ENCODE data around the gene LYZ.
"Not testable (repeated sequence)": the region's sequence is repeated elsewhere in the genome, so short reads cannot be mapped to it uniquely, and the experiment has no call there.

The LYZ gene

DNA sequence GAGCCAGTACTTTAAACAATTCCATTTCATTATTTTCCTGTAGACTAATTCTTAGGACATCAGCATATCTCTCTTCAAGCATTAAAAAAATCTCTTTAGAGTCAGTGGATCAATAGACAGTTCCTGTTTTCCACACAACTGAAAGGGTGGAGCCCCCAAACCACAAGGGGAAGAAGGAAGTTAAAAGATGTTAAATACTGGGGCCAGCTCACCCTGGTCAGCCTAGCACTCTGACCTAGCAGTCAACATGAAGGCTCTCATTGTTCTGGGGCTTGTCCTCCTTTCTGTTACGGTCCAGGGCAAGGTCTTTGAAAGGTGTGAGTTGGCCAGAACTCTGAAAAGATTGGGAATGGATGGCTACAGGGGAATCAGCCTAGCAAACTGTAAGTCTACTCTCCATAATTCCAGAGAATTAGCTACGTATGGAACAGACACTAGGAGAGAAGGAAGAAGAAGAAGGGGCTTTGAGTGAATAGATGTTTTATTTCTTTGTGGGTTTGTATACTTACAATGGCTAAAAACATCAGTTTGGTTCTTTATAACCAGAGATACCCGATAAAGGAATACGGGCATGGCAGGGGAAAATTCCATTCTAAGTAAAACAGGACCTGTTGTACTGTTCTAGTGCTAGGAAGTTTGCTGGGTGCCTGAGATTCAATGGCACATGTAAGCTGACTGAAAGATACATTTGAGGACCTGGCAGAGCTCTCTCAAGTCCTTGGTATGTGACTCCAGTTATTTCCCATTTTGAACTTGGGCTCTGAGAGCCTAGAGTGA, at the start of gene LYZ:
LYZ (plus strand) TSS at position 220 of the 777 bp plus-strand sequence; CDS start at position 248, 28 bp downstream.
- no peak within 1 kb of the TSS for H2AFZ ChIP-seq (ENCODE audit: low read length, unreplicated experiment)
- no peak within 1 kb of the TSS for H3K27ac ChIP-seq (ENCODE audit: low read depth, low read length)
- no peaks in the 10 kb centered on the region; the same call in 1 of the 2 replicates for H3K27me3 ChIP-seq (ENCODE audit: insufficient read depth, low read length)
- H3K79me2 ChIP-seq (ENCODE audit: control insufficient read depth, insufficient read depth, low read length, unreplicated experiment): no peaks in the 10 kb centered on the region
- no peak within 1 kb of the TSS for H3K4me3 ChIP-seq (ENCODE audit: low read depth, low read length)
- no peaks in the 10 kb centered on the region for H3K36me3 ChIP-seq (ENCODE audit: insufficient read depth, low read length)
- H3K4me1 ChIP-seq (ENCODE audit: control insufficient read depth, insufficient read depth, low read length, unreplicated experiment): no peaks in the 10 kb centered on the region

DNA sequence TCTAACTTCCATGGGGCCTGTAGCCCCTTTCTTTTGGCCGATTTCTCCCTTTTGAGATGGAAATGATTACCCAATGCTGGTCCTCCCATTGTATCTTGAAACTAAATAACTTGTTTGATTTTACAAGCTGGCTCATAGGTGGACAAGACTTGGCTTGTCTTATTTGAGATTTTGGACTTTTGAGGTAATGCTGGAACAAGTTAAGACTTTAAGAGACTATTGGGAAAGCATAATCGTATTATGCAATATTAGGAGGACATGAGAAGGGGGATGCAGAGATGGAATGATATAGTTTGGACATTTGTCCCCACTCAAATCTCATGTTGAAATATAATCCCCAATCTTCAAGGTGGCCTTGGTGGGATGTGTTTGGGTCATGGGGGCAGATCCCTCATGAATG, 49.2 kb upstream of the LYZ start:
- no peaks in the 10 kb centered on the region for H3K36me3 ChIP-seq (ENCODE audit: insufficient read depth, low read length)
- H2AFZ ChIP-seq (ENCODE audit: low read length, unreplicated experiment): no peak overlapping the region
- no peak overlapping the region for H3K27ac ChIP-seq (ENCODE audit: low read depth, low read length)
- H3K79me2 ChIP-seq (ENCODE audit: control insufficient read depth, insufficient read depth, low read length, unreplicated experiment): no peaks in the 10 kb centered on the region
- H3K4me1 ChIP-seq (ENCODE audit: control insufficient read depth, insufficient read depth, low read length, unreplicated experiment): no peaks in the 10 kb centered on the region
- H3K27me3 ChIP-seq (ENCODE audit: insufficient read depth, low read length): peaks cover 37% of the 10 kb centered on the region
- H3K4me3 ChIP-seq (ENCODE audit: low read depth, low read length): no peak overlapping the region

DNA sequence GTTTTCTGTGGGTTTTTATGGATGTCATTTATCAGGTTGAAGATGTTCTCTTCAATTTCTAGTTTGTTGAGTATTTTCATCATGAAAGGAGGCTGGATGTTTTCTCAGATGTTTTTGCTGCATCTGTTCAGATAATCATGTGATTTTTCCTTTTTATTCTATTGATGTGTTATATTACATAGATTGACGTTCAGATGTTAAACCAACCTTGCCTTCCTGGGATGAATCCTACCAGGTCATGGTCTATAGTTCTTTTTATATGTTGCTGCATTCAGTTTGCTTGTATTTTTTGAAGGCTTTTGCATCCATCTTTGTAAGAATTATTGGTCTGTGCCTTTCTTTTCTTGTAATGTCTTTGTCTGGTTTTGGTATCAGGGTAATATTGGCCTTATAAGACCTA, 43.9 kb upstream of the LYZ start:
- H2AFZ ChIP-seq (ENCODE audit: low read length, unreplicated experiment): no peak overlapping the region
- no peak overlapping the region for H3K4me3 ChIP-seq (ENCODE audit: low read depth, low read length)
- H3K4me1 ChIP-seq (ENCODE audit: control insufficient read depth, insufficient read depth, low read length, unreplicated experiment): no peaks in the 10 kb centered on the region

DNA sequence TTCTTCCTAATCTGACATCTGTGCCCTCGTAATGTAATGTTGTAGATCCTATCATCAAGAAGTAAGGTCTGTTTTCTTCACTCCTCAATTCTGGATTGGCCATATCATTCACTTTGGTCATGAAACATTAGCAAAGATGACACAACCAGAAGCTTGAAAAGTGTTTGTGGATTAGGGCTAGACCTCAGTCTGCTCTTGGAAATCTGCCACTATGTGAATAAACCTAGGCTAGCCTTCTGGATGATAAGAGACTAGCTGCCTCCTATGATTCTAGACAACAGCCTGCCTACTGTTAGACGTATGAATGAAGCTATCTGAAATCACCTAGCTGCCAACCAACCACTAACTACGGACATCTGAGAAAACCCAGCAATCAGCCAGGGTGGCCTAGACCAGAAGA, 38.7 kb upstream of the LYZ start:
- H2AFZ ChIP-seq (ENCODE audit: low read length, unreplicated experiment): no peak overlapping the region
- no peaks in the 10 kb centered on the region for H3K4me1 ChIP-seq (ENCODE audit: control insufficient read depth, insufficient read depth, low read length, unreplicated experiment)
- H3K27me3 ChIP-seq (ENCODE audit: insufficient read depth, low read length): peaks cover 18% of the 10 kb centered on the region
- H3K4me3 ChIP-seq (ENCODE audit: low read depth, low read length): no peak overlapping the region
- H3K79me2 ChIP-seq (ENCODE audit: control insufficient read depth, insufficient read depth, low read length, unreplicated experiment): no peaks in the 10 kb centered on the region
- no peak overlapping the region for H3K27ac ChIP-seq (ENCODE audit: low read depth, low read length)
- no peaks in the 10 kb centered on the region for H3K36me3 ChIP-seq (ENCODE audit: insufficient read depth, low read length)

More for the DNA sequence above, 43.9 kb upstream of the LYZ start:
- Histone ChIP-seq H3K27me3 (ENCODE audit: insufficient read depth, low read length) (peaks cover 35% of the 10 kb centered on the region), H3K27ac (ENCODE audit: low read depth, low read length) (no peak overlapping the region), H3K79me2 (ENCODE audit: control insufficient read depth, insufficient read depth, low read length, unreplicated experiment) (no peaks in the 10 kb centered on the region), H3K36me3 (ENCODE audit: insufficient read depth, low read length) (no peaks in the 10 kb centered on the region)

DNA sequence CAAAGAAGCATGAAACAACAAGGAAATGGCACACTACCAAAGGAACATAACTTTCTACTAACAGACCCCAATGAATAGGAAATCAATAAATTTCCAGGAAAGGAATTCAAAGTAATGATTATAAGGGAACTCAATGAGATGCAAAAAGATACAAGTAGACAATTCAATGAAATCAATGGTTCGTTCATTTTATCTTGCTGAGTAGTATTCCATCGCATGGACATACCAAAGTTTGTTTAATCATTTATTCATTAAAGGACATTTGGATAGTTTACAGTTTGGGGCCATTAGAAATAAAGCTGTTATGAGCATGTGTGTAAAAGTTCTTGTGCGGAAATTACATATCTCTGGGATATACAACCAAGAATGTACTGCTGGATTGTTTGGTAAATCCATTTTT, 35.0 kb upstream of the LYZ start:
- Histone ChIP-seq H3K4me1 (ENCODE audit: control insufficient read depth, insufficient read depth, low read length, unreplicated experiment) (no peaks in the 10 kb centered on the region), H3K4me3 (ENCODE audit: low read depth, low read length) (no peak overlapping the region), H3K79me2 (ENCODE audit: control insufficient read depth, insufficient read depth, low read length, unreplicated experiment) (no peaks in the 10 kb centered on the region), H2AFZ (ENCODE audit: low read length, unreplicated experiment) (no peak overlapping the region), H3K27ac (ENCODE audit: low read depth, low read length) (no peak overlapping the region), H3K27me3 (ENCODE audit: insufficient read depth, low read length) (peaks cover 9% of the 10 kb centered on the region), H3K36me3 (ENCODE audit: insufficient read depth, low read length) (no peaks in the 10 kb centered on the region)

DNA sequence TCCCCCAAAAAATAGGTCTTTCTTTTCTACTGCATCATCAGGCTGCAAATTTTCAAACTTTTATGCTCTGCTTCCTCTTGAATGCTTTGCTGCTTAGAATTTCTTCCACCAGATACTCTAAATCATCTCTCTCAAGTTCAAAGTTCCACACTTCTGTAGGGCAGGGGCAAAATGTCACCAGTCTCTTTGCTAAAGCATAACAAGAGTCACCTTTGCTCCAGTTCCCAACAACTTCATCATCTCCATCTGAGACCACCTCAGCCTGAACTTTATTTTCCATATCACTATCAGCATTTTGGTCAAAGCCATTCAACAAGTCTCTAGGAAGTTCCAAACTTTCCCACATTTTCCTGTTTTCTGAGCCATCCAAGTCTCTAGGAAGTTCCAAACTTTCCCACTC, 31.4 kb upstream of the LYZ start:
- H2AFZ ChIP-seq (ENCODE audit: low read length, unreplicated experiment); H3K4me3 ChIP-seq (ENCODE audit: low read depth, low read length); H3K27ac ChIP-seq (ENCODE audit: low read depth, low read length); H3K36me3 ChIP-seq (ENCODE audit: insufficient read depth, low read length); H3K79me2 ChIP-seq (ENCODE audit: control insufficient read depth, insufficient read depth, low read length, unreplicated experiment); H3K4me1 ChIP-seq (ENCODE audit: control insufficient read depth, insufficient read depth, low read length, unreplicated experiment): not testable (repeated sequence)
- peaks cover 26% of the 10 kb centered on the region for H3K27me3 ChIP-seq (ENCODE audit: insufficient read depth, low read length)

DNA sequence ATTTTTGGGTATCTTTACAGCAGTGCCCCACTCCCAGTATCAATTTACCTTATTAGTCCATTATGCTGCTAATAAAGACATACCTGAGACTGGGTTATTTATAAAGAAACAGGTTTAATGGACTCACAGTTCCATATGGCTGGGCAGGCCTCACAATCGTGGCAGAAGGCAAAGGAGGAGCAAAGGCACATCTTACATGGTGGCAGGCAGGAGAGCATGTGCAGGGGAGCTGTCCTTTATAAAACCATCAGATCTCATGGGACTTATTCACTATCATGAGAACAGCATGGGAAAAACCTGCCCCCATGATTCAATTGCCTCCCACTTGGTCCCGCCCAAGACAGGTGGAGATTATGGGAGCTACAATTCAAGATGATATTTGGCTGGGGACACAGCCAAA, 30.9 kb upstream of the LYZ start:
- H2AFZ ChIP-seq (ENCODE audit: low read length, unreplicated experiment); H3K4me1 ChIP-seq (ENCODE audit: control insufficient read depth, insufficient read depth, low read length, unreplicated experiment); H3K79me2 ChIP-seq (ENCODE audit: control insufficient read depth, insufficient read depth, low read length, unreplicated experiment); H3K27ac ChIP-seq (ENCODE audit: low read depth, low read length); H3K36me3 ChIP-seq (ENCODE audit: insufficient read depth, low read length); H3K4me3 ChIP-seq (ENCODE audit: low read depth, low read length): not testable (repeated sequence)
- H3K27me3 ChIP-seq (ENCODE audit: insufficient read depth, low read length): peaks cover 28% of the 10 kb centered on the region

DNA sequence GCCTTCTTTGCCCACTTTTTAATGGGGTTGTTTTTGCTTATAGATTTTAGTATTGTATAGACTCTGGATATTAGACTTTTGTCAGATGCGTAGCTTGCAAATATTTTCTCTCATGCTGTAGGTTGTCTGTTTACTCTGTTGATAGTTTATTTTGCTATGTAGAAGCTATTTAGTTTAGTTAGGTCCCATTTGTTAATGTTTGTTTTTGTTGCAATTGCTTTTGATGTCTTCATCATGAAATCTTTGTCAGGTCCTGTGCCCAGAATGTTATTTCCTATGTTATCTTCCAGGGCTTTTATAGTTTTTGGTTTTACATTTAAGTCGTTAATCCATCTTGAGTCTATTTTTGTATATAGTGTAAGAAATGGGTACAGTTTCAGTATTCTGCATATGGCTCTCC, 30.0 kb upstream of the LYZ start:
- H3K4me1 ChIP-seq (ENCODE audit: control insufficient read depth, insufficient read depth, low read length, unreplicated experiment): no peaks in the 10 kb centered on the region

DNA sequence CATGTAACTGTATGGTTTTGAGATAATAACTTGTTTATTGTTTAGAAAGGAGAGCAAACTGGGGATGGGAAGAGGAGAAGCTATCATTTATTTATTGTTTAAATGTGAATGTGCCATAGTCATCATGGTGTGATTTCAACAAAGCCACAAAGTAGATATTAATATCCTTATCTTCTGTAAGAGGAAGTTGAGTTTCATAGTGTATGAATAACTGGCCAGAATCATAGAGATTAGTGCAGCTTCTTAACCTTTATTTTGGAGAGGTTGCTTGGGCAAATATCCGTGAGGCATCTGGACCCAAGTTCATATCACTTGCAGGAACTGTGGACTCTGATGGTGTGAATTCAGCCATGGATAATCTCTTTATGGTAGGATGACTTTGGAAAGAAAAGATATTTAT, 26.8 kb upstream of the LYZ start:
- H2AFZ ChIP-seq (ENCODE audit: low read length, unreplicated experiment): no peak overlapping the region
- H3K27ac ChIP-seq (ENCODE audit: low read depth, low read length): no peak overlapping the region

More for the DNA sequence above, 30.0 kb upstream of the LYZ start:
- Histone ChIP-seq H2AFZ (ENCODE audit: low read length, unreplicated experiment) (no peak overlapping the region), H3K79me2 (ENCODE audit: control insufficient read depth, insufficient read depth, low read length, unreplicated experiment) (no peaks in the 10 kb centered on the region), H3K36me3 (ENCODE audit: insufficient read depth, low read length) (no peaks in the 10 kb centered on the region), H3K27ac (ENCODE audit: low read depth, low read length) (no peak overlapping the region), H3K4me3 (ENCODE audit: low read depth, low read length) (no peak overlapping the region), H3K27me3 (ENCODE audit: insufficient read depth, low read length) (peaks cover 37% of the 10 kb centered on the region)

DNA sequence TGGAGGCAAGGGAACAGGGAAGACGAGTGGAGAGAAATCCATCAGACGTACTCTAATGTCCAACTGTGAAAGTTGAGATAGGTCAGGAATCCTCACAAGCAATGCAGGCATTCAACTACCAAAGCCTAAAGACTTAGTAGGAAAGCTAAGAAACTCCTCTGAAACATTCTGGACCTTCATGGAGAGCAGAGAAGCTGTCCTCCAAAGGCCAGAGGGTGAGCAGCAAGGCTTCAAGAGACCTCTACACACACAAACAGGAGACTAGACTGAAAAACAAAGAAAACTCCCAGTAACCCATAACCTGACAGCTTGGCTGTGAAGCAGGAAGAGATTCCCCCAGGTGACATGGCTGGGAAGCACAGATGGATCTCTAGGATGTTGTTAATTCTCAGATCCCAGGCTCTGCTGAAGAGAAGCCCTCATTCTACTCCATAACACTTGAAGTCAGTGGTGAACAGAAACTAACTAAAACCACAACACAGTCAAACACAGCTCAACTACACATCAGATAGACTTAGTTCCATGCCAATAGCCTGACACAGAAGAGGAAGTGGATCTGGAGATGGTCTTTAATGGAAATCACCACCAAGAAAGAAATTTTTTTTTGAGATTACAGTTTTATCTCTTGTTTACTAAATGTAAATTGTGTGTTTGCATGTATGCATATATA, 23.2 kb upstream of the LYZ start:
- Histone ChIP-seq H2AFZ (ENCODE audit: low read length, unreplicated experiment) (no peak overlapping the region), H3K36me3 (ENCODE audit: insufficient read depth, low read length) (no peaks in the 10 kb centered on the region), H3K27ac (ENCODE audit: low read depth, low read length) (no peak overlapping the region), H3K4me3 (ENCODE audit: low read depth, low read length) (no peak overlapping the region), H3K4me1 (ENCODE audit: control insufficient read depth, insufficient read depth, low read length, unreplicated experiment) (no peaks in the 10 kb centered on the region), H3K79me2 (ENCODE audit: control insufficient read depth, insufficient read depth, low read length, unreplicated experiment) (no peaks in the 10 kb centered on the region), H3K27me3 (ENCODE audit: insufficient read depth, low read length) (peaks cover 87% of the 10 kb centered on the region)

More for the DNA sequence above, 26.8 kb upstream of the LYZ start:
- no peaks in the 10 kb centered on the region for H3K4me1 ChIP-seq (ENCODE audit: control insufficient read depth, insufficient read depth, low read length, unreplicated experiment)
- peaks cover 56% of the 10 kb centered on the region for H3K27me3 ChIP-seq (ENCODE audit: insufficient read depth, low read length)
- H3K36me3 ChIP-seq (ENCODE audit: insufficient read depth, low read length): no peaks in the 10 kb centered on the region
- H3K79me2 ChIP-seq (ENCODE audit: control insufficient read depth, insufficient read depth, low read length, unreplicated experiment): no peaks in the 10 kb centered on the region
- H3K4me3 ChIP-seq (ENCODE audit: low read depth, low read length): no peak overlapping the region

DNA sequence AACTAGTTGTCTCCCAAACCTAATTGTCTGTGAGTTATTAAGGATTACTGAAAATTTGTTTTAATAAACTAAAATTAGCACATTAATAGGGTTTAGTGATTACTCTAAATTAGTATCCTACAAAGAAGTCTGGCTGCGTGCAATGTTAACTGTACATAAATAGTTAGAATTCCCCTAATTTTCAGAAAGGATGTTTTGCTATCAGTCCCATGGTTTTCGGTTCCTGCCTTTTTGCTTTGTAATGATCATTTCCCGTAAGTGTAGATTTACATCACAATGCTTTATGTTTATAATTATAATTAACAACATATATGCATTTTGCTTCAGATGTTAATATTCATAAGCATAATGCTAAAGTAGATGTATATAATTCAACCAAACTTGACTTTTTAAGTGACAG, 19.8 kb upstream of the LYZ start:
- Histone ChIP-seq H3K27me3 (ENCODE audit: insufficient read depth, low read length) (peaks cover 79% of the 10 kb centered on the region), H3K4me1 (ENCODE audit: control insufficient read depth, insufficient read depth, low read length, unreplicated experiment) (no peaks in the 10 kb centered on the region), H3K4me3 (ENCODE audit: low read depth, low read length) (no peak overlapping the region), H3K27ac (ENCODE audit: low read depth, low read length) (no peak overlapping the region), H2AFZ (ENCODE audit: low read length, unreplicated experiment) (no peak overlapping the region), H3K79me2 (ENCODE audit: control insufficient read depth, insufficient read depth, low read length, unreplicated experiment) (no peaks in the 10 kb centered on the region), H3K36me3 (ENCODE audit: insufficient read depth, low read length) (no peaks in the 10 kb centered on the region)

Data from ACC112 (cell line).